GM10248 (cell line): Measurements from ENCODE around the gene CENPM.
A peak's percentile ranks its signal among the peaks of the same experiment; 100 is the strongest.

ENCODE experiments used
- CTCF ChIA-PET: fragments of 300-600 bp; sonication (Branson Sonifier 250); formaldehyde crosslinking; extraction: SDS; loops from one replicate; lab custom pipeline; 2021; ENCODE audit warnings: antibody characterized with exemption; lab: Yijun Ruan, JAX
- POLR2A ChIA-PET: fragments of 350-650 bp; sonication (Branson Sonifier 250); formaldehyde crosslinking; extraction: SDS; loops from one replicate; lab custom pipeline; 2020; ENCODE audit warnings: antibody characterized with exemption; lab: Yijun Ruan, JAX
- DNase-seq: peaks from one replicate; pipeline ENCODE4 v3.0.0; 2012; ENCODE audit errors: extremely low spot score
- TF ChIP-seq, protein P1 (sequence below): IDR thresholded peaks from 2 replicates; pipeline ENCODE4 v1.5.1; 2012; ENCODE audit warnings: mild to moderate bottlenecking, low read depth; ENCODE audit errors: extremely low read depth, missing control alignments, control extremely low read depth

The CENPM gene

DNA sequence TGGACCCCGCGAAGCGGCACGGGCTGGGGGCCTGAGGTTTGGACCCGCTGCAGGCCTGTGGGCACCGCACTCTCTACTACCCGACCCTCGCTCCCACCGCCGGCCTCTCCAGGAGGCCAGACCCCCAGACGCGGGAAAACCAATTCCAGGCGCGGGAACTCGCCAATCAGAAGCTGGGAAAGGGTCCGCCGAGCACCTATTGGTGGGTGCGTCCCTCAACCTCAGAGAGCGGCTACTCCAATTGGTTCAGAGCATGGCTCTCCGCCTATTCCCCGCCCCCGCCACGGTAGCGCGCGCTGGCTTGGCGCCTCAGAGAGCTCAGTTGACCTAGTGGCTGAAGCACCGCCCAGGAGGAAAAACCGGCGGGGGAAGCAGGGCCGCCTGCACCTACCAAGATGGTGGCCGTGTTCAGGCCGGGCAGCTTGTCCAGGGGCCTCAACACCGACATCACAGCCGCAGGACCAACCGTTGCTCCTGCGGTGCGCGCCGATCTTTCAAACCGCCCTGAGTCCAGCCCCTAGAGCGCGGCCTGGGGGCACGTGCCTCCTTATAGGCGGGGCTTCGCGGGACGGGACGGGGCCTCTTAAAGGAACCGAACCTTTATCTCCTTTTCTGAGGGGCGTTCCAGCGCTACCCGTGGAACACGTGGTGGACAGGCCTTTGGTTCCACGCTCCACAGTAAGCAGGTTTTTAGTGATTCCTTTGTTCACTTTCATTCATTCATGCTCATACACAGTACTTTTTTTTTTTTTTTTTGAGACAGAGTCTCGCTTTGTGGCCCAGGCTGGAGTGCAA lies at the start of gene CENPM:
TSS of gene CENPM (minus strand) at position 524 of the 795 bp plus-strand sequence. CDS start at position 448, 76 bp downstream.
- ChIA-PET CTCF (interaction anchor here (0.9 to 8.2 kb wide), 12 partner anchors 10 to 497 kb away, joined by 3 to 53 read pairs (median 4); partner anchors contain the start of genes MEI1, NDUFA6 and TNFRSF13C), POLR2A (interaction anchor here (0.5 to 1.2 kb wide), 9 partner anchors 11 to 326 kb away, joined by 3 to 5 read pairs (median 3); partner anchors contain the start of genes DESI1, NDUFA6 and XRCC6)
- peak; percentile 90 for DNase-seq
- TF ChIP-seq, protein P1, sequence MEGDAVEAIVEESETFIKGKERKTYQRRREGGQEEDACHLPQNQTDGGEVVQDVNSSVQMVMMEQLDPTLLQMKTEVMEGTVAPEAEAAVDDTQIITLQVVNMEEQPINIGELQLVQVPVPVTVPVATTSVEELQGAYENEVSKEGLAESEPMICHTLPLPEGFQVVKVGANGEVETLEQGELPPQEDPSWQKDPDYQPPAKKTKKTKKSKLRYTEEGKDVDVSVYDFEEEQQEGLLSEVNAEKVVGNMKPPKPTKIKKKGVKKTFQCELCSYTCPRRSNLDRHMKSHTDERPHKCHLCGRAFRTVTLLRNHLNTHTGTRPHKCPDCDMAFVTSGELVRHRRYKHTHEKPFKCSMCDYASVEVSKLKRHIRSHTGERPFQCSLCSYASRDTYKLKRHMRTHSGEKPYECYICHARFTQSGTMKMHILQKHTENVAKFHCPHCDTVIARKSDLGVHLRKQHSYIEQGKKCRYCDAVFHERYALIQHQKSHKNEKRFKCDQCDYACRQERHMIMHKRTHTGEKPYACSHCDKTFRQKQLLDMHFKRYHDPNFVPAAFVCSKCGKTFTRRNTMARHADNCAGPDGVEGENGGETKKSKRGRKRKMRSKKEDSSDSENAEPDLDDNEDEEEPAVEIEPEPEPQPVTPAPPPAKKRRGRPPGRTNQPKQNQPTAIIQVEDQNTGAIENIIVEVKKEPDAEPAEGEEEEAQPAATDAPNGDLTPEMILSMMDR: no peak

GRCh38 chr22:41995211-41995610 lies 48.3 kb upstream of the CENPM start:
- CTCF ChIA-PET: interaction anchor here (1.0 to 1.6 kb wide), 3 partner anchors 8 to 441 kb away, joined by 3 to 4 read pairs (median 3); partner anchors contain the start of gene SEPTIN3
- POLR2A ChIA-PET: no interaction called here
- TF ChIP-seq, protein P1: no peak
- no peak for DNase-seq

GRCh38 chr22:41992496-41992895 lies 45.5 kb upstream of the CENPM start:
- ChIA-PET POLR2A (no interaction called here), CTCF (interaction anchor here (1.0 kb wide), 1 partner anchor 26 kb away, joined by 3 read pairs; no protein-coding TSS in a partner anchor)
- DNase-seq: no peak
- TF ChIP-seq, protein P1: no peak

DNA sequence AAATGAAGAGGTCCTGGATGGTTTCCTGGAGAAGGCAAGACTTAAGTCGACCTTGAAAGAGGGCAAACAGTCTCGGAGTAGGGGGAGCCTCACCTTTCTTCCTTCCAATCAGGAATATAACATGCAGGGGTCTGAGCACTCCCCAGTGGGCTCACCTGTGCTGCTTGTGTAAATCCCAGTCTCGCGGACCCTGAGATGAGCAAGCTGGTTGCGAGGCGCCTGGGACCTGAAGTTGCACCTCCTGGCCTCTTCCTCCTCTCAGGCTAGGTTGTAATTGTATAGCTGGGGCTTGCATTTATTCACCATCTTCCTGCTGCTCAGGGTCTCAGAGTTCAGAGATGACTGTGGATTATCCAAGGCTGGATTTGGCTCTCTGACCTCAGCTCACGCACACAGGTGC lies 44.2 kb upstream of the CENPM start:
- TF ChIP-seq, protein P1: no peak
- DNase-seq: no peak
- POLR2A ChIA-PET: interaction anchor here (0.7 kb wide), 1 partner anchor 535 kb away, joined by 7 read pairs; no protein-coding TSS in a partner anchor
- CTCF ChIA-PET: interaction anchor here (1.2 to 1.6 kb wide), 2 partner anchors 22 to 453 kb away, joined by 3 read pairs; partner anchors contain the start of gene SEPTIN3

DNA sequence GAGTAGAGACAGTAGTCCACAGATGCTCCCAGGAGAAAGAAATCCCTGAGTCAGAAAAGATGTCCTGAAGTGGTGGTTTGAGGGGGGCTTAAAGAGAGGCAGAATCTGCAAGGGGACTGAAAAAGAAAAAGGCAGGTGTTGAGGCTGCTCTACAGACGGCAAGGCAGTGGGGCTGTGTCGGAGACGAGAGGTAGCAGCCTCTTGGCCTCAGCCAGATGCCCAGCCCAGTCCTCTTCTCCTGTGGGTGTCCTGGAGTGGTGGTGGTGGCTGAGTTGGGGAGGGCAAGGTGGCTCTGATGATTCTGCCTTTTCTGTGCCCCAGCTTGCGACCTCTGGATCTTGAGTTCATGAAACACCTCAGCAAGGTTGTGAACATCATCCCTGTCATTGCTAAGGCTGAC lies 42.3 kb upstream of the CENPM start:
- POLR2A ChIA-PET: no interaction called here
- TF ChIP-seq, protein P1: no peak
- CTCF ChIA-PET: no interaction called here
- DNase-seq: no peak

- DNase-seq: no peak
- POLR2A ChIA-PET: no interaction called here
- CTCF ChIA-PET: interaction anchor here (1.2 kb wide), 1 partner anchor 21 kb away, joined by 3 read pairs; no protein-coding TSS in a partner anchor
- TF ChIP-seq, protein P1: no peak
Observed at GRCh38 chr22:41987276-41987675, 40.3 kb upstream of the CENPM start.
